HG02884 (cell line): Measurements from ENCODE around the gene SPIRE2.
"Not testable (repeated sequence)": the region's sequence is repeated elsewhere in the genome, so short reads cannot be mapped to it uniquely, and the experiment has no call there.

Experiments used
- ATAC-seq: cut with Tn5 transposase; IDR thresholded peaks from one replicate; pipeline ENCODE4 v1.9.1; 2021; ENCODE audit warnings: mild to moderate bottlenecking, moderate library complexity; ENCODE audit not compliant: unreplicated experiment

SPIRE2 gene

DNA sequence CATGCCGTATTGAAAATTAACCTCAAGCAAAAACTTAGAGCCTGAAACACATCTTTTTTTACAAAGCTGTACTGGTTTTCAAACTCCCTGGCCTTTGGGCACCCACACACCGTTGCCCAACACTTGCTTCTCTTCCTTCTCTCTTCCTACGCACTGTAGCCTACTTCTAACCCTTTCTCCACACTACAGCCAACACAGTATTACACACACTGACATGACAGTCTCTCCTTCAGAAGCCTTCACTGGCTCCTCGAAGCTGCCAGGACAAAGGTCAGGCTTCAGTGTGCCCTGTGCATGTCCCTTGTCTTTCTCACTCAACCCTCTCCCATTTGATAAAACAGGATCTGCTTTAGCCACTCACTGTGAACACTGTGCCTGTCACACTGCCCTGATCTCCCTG is 19.8 kb upstream of the SPIRE2 start:
- ATAC-seq: no peak

DNA sequence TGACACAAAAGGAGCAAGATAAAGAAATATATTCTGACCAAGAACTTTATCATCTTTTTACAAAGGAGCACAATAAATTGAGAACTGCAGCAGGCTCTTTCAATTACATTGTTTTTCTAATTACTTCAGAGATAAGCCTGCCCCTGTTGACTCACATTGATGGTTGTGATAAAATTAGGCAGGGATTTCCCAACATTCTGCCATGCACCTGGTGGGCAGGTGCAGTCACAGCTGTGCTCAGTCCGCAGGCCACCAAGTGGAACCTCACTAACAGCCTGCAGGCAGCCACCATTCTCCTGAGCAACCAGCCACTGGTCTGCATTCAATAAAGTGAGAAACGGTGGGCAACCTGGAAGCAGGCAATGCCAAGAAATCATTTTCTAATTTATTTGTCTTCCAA is 17.0 kb upstream of the SPIRE2 start:
- ATAC-seq: no peak

DNA sequence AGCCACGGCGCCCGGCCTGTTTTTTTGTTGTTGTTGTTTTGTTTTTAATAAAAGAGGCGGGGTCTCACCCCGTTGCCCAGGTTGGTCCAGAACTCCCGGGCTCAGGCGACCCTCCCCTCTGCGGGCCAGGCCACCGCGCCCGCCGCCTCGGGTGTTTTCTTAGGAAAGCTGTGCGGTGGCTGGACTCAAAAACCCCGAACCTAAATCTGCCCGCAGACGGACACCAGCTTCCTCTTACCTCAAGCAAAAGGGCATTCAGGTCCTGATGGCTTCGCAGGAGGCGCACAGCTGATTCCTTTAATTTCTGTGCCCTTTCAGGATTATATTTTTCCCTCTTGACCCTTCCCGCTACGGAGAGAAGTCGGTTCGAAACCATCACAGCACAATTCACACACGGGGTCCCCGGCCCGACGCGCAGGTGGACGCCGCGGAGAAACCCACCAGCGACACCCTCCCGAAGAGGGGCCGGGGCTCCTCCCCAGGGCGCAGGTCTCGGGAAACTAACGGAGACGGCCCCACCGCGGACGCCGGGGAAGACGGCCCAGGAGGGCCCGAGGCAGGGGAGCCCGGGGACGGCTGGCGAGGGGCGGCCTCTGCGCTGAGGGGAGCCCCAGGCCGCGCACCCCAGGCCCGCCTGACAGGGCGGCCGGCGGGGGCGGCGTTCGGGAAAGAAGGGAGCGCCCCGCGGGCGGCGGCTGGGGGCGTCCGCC is 12.5 kb upstream of the SPIRE2 start:
- peak; percentile 28 for ATAC-seq

DNA sequence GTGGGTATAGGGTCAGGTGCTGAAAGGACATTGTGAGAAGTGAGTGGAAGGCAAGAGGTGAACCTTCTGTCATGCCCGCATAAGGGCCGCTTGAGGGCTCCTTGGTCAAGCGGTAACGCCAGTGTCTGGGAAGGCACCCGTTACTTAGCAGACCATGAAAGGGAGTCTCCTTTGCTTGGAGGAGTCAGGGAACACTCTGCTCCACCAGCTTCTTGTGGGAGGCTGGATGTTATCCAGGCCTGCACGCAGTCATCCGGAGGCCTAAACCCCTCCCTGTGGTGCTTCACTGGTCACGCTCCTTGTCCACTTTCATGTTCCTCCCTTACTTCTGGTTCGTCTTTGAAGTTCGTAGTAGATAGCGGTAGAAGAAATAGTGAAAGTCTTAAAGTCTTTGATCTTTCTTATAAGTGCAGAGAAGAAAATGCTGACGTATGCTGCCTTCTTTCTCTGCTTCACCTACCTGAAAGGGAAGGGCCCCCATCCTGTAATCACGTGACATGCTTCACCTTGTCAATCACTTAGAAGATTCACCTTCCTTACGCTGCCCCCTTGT is 9.3 kb upstream of the SPIRE2 start:
- ATAC-seq: not testable (repeated sequence)

DNA sequence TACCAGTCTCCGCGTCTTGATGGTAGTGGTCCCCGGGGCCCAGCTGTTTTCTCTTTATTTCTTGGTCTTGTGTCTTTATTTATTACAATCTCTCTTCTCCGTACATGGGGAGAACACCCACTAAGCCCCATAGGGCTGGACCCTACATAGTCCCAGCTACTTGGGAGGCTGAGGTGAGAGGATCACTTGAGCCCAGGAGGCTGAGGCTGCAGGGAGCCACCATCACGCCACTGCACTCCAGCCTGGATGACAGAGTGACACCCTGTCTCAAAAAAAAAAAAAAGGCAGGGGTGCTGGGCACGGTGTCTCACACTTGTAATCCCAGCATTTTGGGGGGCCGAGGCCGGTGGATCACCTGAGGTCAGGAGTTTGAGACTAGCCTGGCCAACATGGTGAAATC is 8.8 kb upstream of the SPIRE2 start:
- ATAC-seq: not testable (repeated sequence)

DNA sequence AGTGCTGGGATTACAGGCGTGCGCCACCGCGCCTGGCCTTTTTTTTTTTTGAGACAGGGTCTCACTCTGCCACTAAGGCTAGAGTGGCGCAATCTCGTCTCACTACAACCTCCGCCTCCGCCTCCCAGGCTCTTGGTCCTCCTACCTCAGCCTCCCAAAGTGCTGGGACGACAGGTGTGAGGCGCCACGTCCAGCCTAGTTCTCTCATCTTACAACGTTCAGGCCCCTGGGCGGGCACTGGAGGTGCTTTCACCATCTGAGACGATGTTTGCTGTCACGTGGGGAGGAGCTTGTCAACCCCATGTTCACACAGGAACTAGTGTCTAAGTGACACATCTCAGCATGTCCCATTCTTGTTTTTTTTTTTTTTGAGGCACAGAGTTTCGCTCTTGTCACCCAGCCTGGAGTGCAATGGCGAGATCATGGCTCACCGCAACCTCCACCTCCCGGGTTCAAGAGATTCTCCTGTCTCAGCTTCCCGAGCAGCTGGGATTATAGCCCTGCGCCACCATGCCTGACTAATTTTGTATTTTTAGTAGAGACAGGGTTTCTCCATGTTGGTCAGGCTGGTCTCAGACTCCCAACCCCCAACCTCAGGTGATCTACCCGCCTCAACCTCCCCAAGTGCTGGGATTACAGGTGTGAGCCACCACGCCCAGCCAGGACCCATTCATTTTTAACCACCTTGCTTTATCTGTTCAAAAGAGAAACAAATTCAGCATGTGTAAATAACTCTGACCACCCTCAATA is 6.7 kb upstream of the SPIRE2 start:
- ATAC-seq: no peak

DNA sequence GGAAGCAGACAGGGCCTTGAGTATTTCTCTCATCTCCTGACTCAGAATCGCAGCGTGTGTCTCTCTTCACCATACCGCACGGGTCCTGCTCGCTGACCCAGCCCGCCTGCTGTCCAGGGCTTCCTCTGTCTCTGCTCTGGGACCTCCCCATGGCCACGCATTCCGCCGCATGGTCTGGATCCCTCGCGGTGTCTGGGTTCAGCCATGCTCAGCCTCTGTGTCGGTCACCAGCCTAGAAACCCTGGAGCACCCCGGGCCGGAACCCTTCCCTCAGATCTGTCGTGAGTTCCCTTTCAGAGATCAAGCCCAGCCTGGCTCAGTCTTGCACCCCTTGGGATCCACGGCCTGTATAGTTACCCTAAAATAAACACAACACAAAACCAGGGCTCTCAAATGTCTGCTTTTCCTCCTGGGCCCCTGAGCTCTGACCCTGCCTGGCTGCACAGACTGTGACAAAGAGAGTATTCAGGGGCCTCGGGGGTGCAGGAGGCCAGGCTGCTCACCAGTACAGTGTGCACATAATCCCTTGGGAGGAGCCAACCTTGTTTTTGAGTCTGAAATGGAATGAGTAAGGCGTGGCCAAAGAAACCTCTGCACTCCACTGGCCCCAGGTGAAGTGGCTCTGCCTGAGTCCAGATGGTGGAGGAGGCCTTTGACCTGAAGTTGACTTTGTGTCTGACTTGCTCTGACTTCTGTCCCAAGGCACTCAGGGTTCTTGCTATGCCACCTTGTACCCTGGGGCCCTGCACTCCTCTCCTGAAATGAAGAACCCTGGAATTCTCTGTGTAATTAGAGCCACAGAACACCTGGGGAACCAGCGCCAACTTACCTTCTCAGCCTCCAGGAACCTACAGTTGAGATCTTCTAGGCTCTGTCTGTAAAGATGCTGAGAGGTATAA is 5.8 kb upstream of the SPIRE2 start:
- ATAC-seq: no peak

DNA sequence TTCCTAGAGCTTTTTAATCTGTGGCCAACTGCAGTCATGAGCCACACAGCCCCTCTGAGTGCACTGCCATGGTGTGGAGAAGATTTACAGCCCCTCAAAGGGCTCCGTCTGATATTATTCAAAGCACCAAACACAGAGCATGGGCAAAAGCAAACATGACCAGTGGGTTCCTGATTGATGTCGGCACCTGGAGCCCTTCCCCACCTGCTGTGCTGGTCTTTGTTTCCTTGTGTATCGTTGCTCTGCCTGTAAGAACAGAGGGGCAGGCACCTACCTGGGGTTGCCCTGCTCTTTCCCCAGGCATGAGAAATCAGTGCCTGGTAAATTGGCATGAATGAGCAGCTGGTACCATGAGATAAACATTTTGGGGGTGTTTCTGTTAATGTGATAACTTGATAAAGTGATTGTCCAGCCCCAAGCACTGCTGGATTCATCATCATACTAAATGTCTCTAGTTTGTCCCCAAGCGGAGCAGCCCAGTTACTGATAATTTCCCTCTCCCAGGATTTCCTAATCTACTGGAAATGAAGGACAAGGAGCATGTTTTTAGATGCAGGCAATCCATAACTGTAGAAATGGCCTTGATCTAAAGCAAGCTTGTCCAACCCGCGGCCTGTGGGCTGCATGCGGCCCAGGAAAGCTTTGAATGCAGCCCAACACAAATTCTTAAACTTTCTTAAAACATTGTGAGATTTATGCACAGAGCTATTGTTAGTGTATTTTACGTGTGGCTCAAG is 5.0 kb upstream of the SPIRE2 start:
- ATAC-seq: no peak

DNA sequence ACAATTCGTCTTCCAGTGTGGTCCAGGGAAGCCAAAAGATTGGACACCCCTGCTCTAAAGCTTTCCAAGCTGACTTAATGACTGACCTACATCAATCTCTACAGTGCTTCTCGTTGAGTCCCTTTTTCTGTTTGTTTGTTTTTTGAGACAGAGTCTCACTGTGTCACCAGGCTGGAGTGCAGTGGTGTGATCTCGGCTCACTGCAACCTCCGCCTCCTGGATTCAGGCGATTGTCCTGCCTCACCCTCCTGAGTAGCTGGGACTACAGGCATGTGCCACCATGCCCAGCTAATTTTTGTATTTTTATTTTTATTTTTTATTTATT is 4.5 kb upstream of the SPIRE2 start:
- not testable (repeated sequence) for ATAC-seq

DNA sequence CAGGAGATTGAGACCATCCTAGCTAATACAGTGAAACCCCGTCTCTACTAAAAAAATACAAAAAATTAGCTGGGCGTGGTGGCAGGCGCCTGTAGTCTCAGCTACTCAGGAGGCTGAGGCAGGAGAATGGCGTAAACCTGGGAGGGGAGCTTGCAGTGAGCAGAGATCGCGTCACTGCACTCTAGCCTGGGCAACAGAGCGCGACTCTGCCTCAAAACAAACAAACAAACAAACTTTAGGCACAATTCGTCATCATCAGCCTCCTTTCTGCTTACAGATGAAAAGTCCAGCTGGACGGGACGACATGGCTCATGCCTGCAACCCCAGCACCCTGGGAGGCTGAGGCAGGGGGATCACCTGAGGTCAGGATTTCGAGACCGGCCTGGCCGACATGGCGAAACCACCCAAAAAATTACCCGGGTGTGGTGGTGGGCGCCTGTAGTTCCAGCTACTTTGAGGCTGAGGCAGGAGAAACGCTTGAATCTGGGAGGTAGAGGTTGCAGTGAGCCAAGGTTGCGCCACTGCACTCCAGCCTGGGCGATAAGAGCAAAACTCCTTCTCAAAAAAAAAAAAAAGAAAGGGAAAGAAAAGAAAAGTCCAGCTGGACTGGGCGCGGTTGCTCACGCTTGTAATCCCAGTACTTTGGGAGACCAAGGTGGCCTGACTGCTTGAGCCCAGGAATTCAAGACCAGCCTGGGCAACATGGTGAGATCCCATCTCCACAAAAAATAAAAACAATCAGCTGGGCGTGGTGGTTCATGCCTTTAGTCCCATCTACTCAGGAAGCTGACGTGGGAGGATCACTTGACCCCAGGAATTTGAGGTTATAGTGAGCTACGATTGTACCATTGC is 1.5 kb upstream of the SPIRE2 start:
- no peak for ATAC-seq

DNA sequence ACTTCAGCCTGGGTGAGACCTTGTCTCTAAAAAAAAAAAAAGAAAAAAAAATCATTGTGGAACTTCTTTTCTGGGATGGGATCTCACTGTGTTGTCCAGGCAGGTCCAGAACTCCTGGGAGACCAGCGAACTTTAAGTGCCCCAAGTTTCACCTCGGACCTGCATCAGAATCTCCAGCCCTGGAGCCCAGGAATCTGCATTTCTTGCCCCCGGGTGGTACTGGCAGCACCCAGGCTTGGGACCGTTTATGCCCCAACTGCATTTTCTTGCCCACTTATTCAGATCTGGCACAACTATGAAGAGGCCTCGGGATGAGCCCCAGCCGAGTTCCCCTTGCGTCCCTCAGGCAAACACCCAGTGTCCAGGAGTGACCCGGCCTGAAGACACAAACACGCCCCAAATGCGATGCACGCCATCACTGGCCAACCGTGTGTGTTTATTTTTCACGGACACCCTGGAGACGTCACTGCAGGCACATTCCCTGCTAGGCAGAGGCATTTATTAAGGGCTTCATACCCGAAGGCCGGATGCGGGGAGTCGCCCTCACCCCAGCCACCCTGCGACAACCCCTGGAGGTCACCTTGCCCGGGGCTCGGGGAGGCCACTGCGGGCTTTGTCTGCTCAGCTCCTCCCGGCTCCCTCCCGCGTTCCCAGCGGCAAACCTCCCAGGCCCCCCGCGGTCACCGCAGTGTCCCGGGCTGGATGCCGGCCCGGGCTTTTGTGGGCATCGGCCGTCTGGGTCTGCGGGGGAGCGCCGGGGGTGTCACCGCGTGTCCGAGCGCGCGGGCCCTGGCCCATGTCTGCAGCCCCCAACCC is 684 bp upstream of the SPIRE2 start:
- ATAC-seq: no peak

DNA sequence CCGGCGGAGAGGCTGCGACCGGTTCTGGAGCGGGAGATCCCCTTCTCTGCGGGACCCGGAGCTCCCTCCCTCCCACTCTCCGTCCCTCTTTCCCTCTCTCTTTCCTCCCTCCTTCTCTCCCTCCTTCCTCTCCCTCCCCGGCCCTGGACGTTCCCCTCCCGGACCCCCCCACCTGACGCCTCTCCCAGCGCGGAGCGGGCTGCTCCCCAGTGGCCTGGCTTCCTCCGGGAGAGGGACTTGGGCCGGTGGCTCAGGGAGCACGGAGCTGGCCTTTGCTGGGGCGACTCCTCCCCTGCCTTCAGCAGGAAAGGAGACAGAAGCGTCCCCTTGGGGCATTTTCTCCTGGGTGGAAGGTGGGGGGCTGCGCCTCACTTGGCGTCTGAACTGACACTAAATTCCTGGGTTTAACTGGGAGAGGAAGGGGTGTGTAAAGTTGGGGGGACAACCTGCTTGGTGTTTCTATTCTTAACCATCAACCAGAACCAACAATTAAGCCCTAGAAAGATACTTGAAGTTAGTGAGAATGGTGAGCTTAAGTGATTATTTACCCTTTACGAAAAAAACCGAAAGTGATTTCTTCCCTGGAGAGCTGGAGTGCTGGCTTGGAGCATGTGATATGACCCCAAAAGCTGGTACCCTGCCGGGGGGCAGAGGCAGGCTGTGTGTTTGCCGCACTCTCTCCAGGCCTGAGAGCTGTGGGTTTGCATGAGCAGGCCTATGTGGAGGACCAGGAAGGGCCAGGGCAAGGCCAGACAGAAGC is 775 bp downstream of the SPIRE2 start:
- ATAC-seq: no peak

DNA sequence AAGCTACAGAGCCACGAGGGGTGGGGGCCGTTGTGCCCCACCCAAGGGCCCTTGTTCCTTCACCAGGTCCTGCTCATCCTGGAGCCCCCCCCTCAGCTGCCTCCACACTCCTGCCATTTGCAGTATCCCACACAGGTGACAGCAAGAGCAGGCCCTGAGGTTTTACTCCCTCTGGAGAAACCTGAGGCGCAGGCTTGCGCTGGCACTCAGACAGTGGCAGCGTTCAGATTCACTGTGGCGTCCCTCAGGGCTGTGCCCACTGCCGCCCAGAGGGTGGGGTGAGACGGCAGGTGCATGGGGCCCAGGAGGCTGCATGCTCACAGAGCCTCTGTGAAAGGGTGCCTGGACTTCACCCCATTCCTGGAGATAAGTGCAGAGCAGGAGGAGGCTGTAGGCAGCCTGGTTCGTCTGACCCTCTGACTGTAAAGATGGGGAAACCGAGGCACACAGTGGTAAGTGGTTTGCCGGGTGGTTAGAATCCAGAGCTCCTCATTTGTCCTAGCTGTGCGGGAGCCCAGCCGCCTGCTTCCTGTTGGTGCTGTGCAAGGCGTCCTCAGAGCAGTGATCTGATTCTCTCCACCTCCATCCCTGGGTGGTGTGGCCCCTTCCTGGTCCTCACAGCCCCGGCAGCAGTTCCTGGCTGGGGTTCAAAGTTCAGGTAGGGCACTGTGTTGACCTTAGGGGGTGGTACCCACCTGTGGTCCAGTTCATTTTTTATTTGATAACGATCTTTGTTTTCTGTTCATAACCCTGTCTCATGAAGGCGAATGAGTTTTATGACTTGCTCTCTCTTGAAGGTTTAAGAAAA is 1.6 kb downstream of the SPIRE2 start:
- ATAC-seq: no peak

DNA sequence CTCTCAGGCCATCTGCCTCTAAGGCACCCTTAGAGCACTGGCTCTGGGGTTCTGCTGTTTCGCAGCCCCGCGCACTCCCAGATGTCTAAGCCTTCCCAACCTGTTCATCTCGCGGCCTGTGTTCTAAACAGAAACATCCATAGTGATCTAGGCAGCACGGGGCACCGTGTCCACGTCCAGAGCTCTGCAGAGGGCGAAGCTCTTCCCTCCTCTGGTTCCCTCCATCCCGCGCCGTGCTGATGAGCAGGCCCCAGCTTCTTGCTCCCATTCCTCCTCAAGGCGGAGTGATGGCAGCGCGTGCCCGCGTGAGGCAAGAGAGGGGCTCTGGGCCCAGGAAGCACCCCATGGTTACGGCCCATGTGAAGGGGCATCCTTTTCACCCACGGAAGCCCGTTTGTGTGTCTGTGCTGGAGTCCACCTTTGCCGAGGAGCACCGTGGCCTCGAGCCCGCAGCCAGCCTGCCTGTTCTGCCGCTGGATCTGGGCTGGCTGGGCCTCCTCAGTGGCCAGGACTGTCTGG is 3.6 kb downstream of the SPIRE2 start:
- no peak for ATAC-seq

DNA sequence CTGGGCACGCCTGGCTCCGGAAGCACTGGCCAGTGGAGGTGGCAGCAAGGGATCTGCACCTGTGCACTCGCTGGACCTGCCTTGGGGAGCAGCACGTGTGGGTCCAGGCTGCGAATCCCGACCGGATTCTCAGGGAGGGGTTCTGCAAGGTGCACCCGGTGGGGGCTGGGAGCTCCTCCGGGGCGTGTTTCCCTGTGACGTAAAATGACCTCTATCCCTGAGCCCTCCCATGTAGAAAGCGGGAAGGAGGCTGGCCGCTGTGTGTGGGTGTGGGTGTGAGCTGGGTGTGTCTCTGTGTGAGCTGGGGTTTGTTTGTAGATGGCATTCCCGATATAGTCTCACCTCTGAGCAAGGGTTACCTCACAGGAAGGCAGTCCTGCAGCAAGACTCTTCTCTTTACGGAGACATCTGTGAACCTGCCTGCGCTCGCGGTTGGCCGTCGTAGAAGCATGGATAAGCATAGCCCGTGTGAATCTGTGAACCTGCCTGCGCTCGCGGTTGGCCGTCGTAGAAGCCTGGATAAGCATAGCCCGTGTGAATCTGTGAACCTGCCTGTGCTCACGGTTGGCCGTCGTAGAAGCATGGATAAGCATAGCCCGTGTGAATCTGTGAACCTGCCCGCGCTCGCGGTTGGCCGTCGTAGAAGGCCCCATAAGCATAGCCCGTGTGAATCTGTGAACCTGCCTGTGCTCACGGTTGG is 5.5 kb downstream of the SPIRE2 start:
- ATAC-seq: not testable (repeated sequence)

DNA sequence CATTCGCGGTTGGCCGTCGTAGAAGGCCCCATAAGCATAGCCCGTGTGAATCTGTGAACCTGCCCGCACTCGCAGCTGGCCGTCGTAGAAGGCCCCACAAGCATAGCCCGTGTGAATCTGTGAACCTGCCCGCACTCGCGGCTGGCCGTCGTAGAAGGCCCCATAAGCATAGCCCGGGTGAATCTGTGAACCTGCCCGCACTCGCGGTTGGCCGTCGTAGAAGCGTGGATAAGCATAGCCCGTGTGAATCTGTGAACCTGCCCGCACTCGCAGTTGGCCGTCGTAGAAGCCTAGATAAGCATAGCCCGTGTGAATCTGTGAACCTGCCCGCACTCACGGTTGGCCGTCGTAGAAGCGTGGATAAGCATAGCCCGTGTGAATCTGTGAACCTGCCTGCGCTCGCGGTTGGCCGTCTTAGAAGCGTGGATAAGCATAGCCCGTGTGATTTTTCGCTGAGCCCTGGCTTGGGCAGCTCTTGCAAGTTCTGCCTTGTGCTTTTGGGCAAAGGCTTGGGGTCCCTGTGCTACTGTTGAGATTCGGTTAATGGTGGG is 6.6 kb downstream of the SPIRE2 start:
- ATAC-seq: not testable (repeated sequence)
